Measurements from ENCODE around the gene ABCA4. TPM values are rescaled to one million over a fixed set of nuclear protein-coding genes. Genes with fewer than 3 reads are reported as not detected.

The ABCA4 gene
- total RNA-seq, 2 donors from 2014 or later, result not detected

- peaks cover 74% of the 10 kb centered on the region for H3K27me3 Mint-ChIP-seq
- no peak overlapping the region for H3K4me3 Mint-ChIP-seq
- H3K4me1 Mint-ChIP-seq, result peaks cover 4% of the 10 kb centered on the region
- DNase-seq (no peak), ATAC-seq (no peak)
- H3K27ac Mint-ChIP-seq, result no peak overlapping the region
- H3K36me3 Mint-ChIP-seq (ENCODE audit: low read depth), result no peaks in the 10 kb centered on the region
- no peaks in the 10 kb centered on the region for H3K9me3 ChIP-seq (ENCODE audit: control insufficient read depth, low read length, poor library complexity, severe bottlenecking)
Measured at GRCh38 chr1:94079080-94079940, 41.6 kb downstream of the ABCA4 start.

- H3K9me3 ChIP-seq (ENCODE audit: control insufficient read depth, low read length, poor library complexity, severe bottlenecking), result no peaks in the 10 kb centered on the region
- ATAC-seq (no peak), DNase-seq (no peak)
- Mint-ChIP-seq H3K27me3 (peaks cover 70% of the 10 kb centered on the region), H3K4me3 (no peak overlapping the region), H3K4me1 (peaks cover 5% of the 10 kb centered on the region), H3K36me3 (ENCODE audit: low read depth) (peaks cover 4% of the 10 kb centered on the region), H3K27ac (no peak overlapping the region)
Measured at GRCh38 chr1:94072840-94073522, 48.0 kb downstream of the ABCA4 start.

- H3K27ac Mint-ChIP-seq, result no peak overlapping the region
- ATAC-seq, result no peak
- H3K36me3 Mint-ChIP-seq (ENCODE audit: low read depth), result peaks cover 4% of the 10 kb centered on the region
Measured at GRCh38 chr1:94071976-94072375, 49.0 kb downstream of the ABCA4 start.

GRCh38 chr1:94071391-94071790 is 49.6 kb downstream of the ABCA4 start:
- Mint-ChIP-seq H3K36me3 (ENCODE audit: low read depth) (peaks cover 4% of the 10 kb centered on the region), H3K27me3 (peaks cover 55% of the 10 kb centered on the region), H3K4me3 (no peak overlapping the region), H3K4me1 (peaks cover 5% of the 10 kb centered on the region), H3K27ac (no peak overlapping the region)
- no peak for ATAC-seq
- no peak for DNase-seq
- H3K9me3 ChIP-seq (ENCODE audit: control insufficient read depth, low read length, poor library complexity, severe bottlenecking), result no peaks in the 10 kb centered on the region

More at GRCh38 chr1:94071976-94072375, 49.0 kb downstream of the ABCA4 start:
- no peak for DNase-seq
- H3K9me3 ChIP-seq (ENCODE audit: control insufficient read depth, low read length, poor library complexity, severe bottlenecking), result no peaks in the 10 kb centered on the region
- no peak overlapping the region for H3K4me3 Mint-ChIP-seq
- H3K27me3 Mint-ChIP-seq, result peaks cover 61% of the 10 kb centered on the region
- peaks cover 5% of the 10 kb centered on the region for H3K4me1 Mint-ChIP-seq

GRCh38 chr1:94070865-94071264 is 50.1 kb downstream of the ABCA4 start:
- Mint-ChIP-seq H3K36me3 (ENCODE audit: low read depth) (peaks cover 4% of the 10 kb centered on the region), H3K27ac (no peak overlapping the region), H3K4me3 (no peak overlapping the region), H3K27me3 (peaks cover 49% of the 10 kb centered on the region), H3K4me1 (peaks cover 5% of the 10 kb centered on the region)
- DNase-seq, result no peak
- no peak for ATAC-seq
- no peaks in the 10 kb centered on the region for H3K9me3 ChIP-seq (ENCODE audit: control insufficient read depth, low read length, poor library complexity, severe bottlenecking)

- H3K9me3 ChIP-seq (ENCODE audit: control insufficient read depth, low read length, poor library complexity, severe bottlenecking), result no peaks in the 10 kb centered on the region
- ATAC-seq, result no peak
- peaks cover 5% of the 10 kb centered on the region for H3K4me1 Mint-ChIP-seq
- no peak for DNase-seq
- no peak overlapping the region for H3K27ac Mint-ChIP-seq
- peaks cover 47% of the 10 kb centered on the region for H3K27me3 Mint-ChIP-seq
- no peak overlapping the region for H3K4me3 Mint-ChIP-seq
- H3K36me3 Mint-ChIP-seq (ENCODE audit: low read depth), result peaks cover 4% of the 10 kb centered on the region
Measured at GRCh38 chr1:94069919-94070285, 51.0 kb downstream of the ABCA4 start.

GRCh38 chr1:94068999-94069918 is 51.7 kb downstream of the ABCA4 start:
- ATAC-seq, result no peak

GRCh38 chr1:94068096-94068998 is 52.6 kb downstream of the ABCA4 start:
- H3K36me3 Mint-ChIP-seq (ENCODE audit: low read depth), result peaks cover 6% of the 10 kb centered on the region

More at GRCh38 chr1:94068999-94069918, 51.7 kb downstream of the ABCA4 start:
- DNase-seq, result no peak
- Mint-ChIP-seq H3K27ac (no peak overlapping the region), H3K36me3 (ENCODE audit: low read depth) (peaks cover 4% of the 10 kb centered on the region), H3K4me3 (no peak overlapping the region), H3K27me3 (peaks cover 42% of the 10 kb centered on the region), H3K4me1 (peaks cover 5% of the 10 kb centered on the region)
- no peaks in the 10 kb centered on the region for H3K9me3 ChIP-seq (ENCODE audit: control insufficient read depth, low read length, poor library complexity, severe bottlenecking)

GRCh38 chr1:94067196-94067595 is 53.8 kb downstream of the ABCA4 start:
- ATAC-seq, result no peak
- no peak overlapping the region for H3K27ac Mint-ChIP-seq
- H3K9me3 ChIP-seq (ENCODE audit: control insufficient read depth, low read length, poor library complexity, severe bottlenecking), result no peaks in the 10 kb centered on the region

More at GRCh38 chr1:94068096-94068998, 52.6 kb downstream of the ABCA4 start:
- peaks cover 5% of the 10 kb centered on the region for H3K4me1 Mint-ChIP-seq
- no peak for DNase-seq
- H3K27me3 Mint-ChIP-seq, result peaks cover 48% of the 10 kb centered on the region
- no peak for ATAC-seq
- H3K4me3 Mint-ChIP-seq, result no peak overlapping the region
- no peaks in the 10 kb centered on the region for H3K9me3 ChIP-seq (ENCODE audit: control insufficient read depth, low read length, poor library complexity, severe bottlenecking)
- no peak overlapping the region for H3K27ac Mint-ChIP-seq

GRCh38 chr1:94063379-94063778 is 57.6 kb downstream of the ABCA4 start:
- ATAC-seq, result no peak
- Mint-ChIP-seq H3K27me3 (peaks cover 59% of the 10 kb centered on the region), H3K4me3 (no peak overlapping the region), H3K27ac (no peak overlapping the region), H3K4me1 (peaks cover 5% of the 10 kb centered on the region), H3K36me3 (ENCODE audit: low read depth) (peaks cover 2% of the 10 kb centered on the region)
- no peak for DNase-seq
- H3K9me3 ChIP-seq (ENCODE audit: control insufficient read depth, low read length, poor library complexity, severe bottlenecking), result no peaks in the 10 kb centered on the region

More at GRCh38 chr1:94067196-94067595, 53.8 kb downstream of the ABCA4 start:
- Mint-ChIP-seq H3K27me3 (peaks cover 47% of the 10 kb centered on the region), H3K4me3 (no peak overlapping the region), H3K4me1 (peaks cover 7% of the 10 kb centered on the region), H3K36me3 (ENCODE audit: low read depth) (peaks cover 6% of the 10 kb centered on the region)
- DNase-seq, result no peak

GRCh38 chr1:94061513-94062443 is 59.2 kb downstream of the ABCA4 start:
- DNase-seq (no peak), ATAC-seq (peak; percentile 50)
- no peaks in the 10 kb centered on the region for H3K9me3 ChIP-seq (ENCODE audit: control insufficient read depth, low read length, poor library complexity, severe bottlenecking)
- Mint-ChIP-seq H3K27ac (no peak overlapping the region), H3K4me3 (no peak overlapping the region), H3K4me1 (peaks cover 5% of the 10 kb centered on the region), H3K27me3 (peaks cover 66% of the 10 kb centered on the region), H3K36me3 (ENCODE audit: low read depth) (peaks cover 2% of the 10 kb centered on the region)

All from T-helper 17 cell (primary cell).